NCI-H748 (cell line): Measurements from ENCODE around the gene PMS1.
"Not testable (repeated sequence)": the region's sequence is repeated elsewhere in the genome, so short reads cannot be mapped to it uniquely, and the experiment has no call there.

Experiments used
- DNase-seq: peaks from one replicate; lab custom pipeline; 2025; ENCODE audit not compliant: unreplicated experiment; lab: John Stamatoyannopoulos, UW

PMS1 gene

DNA sequence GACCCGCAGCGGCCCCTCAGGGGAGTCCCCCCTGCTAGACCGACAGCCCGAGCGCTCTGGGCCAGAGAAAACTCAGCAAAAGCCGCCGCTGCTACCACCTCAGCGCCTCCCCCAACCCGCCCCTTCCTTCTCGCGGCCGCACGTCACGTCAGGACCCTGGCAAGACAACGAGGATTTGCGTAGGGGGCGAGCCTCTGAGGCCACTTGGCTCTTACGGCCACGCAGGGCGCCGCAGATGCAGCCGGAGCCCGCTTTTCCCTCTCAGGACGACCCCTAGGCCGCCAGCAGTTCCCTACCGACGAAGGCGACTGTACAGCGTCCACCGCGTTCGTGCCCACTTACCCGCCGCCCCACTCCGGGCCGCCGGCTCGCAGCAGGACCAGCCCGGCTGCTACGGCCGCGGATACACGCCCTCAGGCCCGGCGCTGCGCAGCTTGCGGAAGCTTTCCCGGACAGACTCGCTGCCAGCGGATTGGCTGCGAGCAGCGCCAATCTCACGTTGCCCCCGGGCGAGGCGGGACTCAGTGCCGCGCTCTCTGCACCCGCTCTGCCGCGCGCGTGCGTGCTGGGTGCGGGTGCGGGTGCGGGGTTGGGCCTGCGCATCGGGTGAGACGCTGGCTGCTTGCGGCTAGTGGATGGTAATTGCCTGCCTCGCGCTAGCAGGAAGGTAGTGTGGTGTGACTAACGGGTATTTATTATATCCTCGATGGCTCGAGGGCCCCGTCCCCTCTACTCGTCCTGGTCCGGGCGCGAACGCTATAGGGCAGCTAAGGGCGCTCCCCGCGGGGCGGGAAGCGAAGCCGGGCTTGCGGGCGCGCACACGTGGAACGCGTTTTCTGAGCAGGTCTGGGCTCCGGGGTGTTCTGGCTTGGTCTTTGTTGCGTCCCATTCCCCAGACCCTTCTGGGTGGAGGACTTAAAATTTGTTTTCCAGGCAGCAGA is at the start of gene PMS1, which contains the start of gene ORMDL1:
TSS of gene PMS1 (plus strand) at position 524 of the 941 bp plus-strand sequence. CDS start 7,360 bp downstream, outside the sequence.
TSS of gene ORMDL1 (minus strand) at position 413 of the 941 bp plus-strand sequence. CDS start 1,744 bp downstream, outside the sequence.
- peak; percentile 99 for DNase-seq

DNA sequence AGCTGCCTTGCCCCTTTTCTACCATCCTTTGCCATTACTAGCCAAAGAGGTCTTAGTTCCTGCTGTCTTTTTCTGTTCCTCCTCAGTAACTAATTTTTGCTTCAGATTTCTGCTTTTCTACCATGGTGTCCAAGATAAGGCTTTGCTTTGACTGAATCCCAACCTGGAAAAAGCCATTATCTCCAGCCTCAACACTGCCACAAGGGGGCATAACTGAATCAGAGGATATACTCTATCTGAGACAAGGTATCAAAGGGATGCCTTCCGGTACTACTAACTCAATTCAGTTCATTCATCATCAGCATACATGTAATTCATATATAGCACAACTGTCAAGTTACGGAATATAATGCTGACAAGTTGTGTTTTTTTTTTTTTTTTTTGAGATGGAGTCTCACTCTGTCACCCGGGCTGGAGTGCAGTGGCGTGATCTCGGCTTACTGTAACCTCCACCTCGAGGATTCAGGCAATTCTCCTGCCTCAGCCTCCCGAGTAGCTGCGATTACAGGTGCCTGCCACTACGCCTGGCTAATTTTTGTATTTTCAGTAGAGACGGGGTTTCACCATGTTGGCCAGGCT is 33.1 kb upstream of the PMS1 start:
- peak; percentile 59 for DNase-seq

DNA sequence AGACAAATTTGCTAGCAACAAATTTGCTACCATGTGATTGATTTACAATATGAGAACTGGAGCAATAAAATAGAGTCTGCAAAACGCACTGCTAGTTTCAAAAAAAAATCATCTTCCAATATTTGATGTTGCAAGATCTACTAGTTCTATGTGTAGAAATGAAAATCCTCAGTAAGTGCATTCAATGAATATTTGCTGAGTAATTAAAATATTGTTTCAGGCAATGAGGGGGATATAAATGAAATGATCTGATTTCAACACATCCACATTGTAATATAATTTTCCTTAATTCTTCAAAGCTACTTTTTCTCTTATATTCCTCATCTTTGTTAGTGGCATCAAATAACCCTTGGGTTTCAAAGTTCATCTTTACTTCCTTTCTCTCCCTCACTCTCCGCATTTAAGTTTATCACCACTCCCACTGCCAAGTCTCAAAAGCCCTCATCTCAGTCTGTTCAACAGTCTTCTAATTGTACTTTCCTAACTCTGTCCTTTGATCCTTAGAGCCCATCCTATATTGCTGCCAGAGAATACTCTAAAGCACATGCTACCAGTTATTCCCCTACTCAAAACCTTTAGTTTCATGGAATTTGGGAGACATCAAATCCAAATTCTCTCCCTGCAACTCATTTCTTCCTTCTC is 27.8 kb upstream of the PMS1 start:
- no peak for DNase-seq

DNA sequence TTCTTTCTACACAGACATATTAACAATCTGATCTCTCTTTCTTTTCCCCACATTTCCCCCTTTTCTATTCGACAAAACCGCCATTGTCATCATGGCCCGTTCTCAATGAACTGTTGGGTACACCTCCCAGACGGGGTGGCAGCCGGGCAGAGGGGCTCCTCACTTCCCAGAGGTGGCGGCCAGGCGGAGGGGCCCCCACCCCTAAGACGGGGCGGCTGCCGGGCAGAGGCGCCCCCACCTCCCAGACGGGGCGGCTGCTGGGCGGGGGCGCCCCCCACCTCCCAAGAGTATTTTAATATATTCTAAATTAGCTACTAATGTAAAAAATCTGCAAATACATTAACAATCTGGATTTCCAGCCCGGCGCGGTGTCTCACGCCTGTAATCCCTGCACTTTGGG is 24.1 kb upstream of the PMS1 start:
- not testable (repeated sequence) for DNase-seq

DNA sequence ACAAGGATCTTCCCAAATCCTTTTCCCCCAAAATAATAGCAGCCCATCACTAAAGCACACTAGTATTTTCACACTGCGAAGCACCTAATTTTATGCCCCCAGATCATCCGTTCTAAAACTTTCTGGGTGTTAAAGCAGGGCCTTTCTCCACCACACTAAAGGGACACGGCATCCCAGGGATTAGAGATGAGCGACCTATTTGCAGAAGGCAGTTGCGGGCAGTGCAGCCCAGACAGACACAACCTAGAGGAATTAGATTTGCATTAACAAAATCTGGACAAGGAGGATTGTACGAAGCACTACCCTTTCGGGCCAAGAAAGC is 22.1 kb upstream of the PMS1 start:
- no peak for DNase-seq

DNA sequence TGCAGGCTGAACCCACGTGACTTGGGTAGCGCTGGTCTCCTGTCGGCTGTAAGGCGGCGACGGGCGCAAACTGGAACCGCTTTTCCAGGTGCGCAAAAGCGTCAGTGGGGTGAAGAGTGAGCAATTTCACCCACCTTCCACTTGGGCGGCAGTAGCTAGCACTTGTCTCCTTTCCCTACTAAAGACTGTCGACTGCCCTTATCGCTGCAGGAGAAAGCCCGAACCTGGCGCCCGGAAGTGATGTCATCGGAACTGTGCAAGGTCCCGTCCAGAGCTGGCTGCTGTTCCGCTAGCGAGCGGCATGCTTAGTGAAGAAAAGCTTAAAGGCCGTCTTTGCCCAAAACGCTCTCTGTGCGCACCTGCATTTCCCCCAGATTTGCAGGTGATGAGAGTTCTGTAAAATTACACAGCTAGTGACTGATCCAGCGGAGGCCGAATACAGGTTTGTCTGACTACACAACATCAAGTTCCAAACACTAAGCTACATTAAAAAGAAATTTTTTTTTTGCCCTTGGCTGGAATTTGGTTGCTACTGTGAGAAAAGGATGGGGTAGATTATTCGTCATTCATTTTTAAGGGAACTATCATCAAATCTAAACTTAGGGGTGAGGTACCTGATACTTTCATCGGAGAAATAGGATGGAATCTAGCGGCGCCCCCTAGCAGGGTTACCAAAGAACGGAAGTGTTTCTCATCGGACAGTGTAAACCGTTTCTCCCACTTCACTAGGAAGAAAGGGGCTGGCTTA is 21.5 kb upstream of the PMS1 start, which contains the start of gene OSGEPL1:
TSS of gene OSGEPL1 (minus strand) at position 242 of the 748 bp plus-strand sequence. CDS start 1,152 bp downstream, outside the sequence.
- peak; percentile 99 for DNase-seq

DNA sequence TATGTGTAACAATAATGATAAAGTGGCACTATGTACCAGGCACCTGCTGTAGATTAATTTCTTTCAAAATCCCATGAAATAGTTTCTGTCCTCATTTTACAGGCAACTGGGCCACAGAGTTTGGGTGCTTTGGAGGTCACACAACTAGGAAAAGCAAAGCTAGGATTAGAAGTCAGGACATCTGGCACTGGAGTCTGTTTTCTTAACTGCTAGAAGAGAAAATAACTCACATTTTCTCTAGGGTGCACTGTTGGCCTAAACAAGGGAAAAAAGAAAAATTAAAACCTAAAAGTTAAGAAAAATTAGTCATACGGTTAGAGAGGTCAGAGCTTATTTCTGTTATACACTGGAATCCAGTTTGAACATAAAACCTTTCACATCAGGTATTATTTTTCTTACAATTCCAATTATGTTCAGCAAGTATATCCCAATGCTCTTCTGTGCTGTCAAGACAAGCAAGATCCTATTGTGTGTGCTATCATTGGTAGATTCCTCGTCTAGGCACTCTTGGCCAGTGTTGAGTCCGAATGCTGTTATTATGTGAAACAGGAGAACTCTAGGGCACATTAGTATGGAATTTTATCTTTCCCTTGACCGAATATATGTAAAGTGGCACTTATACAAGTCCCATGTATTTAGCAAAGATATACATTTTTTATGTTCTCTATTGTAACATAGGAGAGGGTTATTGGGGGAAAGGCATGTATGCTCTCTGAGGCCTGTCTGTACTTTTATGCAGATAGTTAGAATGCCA is 20.2 kb upstream of the PMS1 start:
- peak; percentile 6 for DNase-seq

DNA sequence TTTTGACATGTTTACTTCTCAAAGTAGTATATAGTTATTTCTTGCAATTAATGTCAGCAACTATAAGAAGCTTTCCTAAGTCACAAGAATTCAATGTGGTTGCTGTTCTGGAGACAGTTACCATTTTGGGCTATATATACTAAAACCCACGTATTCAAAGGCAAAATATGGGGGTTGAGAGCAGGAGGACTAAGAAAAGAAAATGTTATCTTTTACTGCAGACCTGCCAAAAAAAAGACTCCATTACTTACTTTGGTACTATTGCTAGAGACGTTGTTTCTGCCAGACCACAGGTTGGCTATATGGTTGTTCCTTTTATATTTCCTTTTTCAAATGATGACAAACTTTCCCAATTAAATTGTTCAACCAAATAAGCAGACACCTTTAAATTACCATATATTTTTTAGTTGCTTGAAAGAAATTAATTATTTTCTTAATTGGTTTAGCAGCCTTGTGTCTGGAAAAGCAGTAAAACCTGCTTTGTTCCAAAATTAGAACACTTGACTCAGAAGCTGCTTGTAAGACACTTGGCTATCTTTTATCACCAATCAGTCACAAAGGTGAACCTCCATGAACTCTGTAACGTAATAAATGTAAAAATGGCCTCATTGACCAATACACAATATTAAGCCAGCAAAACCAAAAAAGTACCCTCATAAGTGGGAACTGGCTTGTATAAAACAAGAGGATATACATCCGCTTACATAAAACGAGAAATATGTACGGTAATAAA is 13.5 kb upstream of the PMS1 start:
- no peak for DNase-seq

DNA sequence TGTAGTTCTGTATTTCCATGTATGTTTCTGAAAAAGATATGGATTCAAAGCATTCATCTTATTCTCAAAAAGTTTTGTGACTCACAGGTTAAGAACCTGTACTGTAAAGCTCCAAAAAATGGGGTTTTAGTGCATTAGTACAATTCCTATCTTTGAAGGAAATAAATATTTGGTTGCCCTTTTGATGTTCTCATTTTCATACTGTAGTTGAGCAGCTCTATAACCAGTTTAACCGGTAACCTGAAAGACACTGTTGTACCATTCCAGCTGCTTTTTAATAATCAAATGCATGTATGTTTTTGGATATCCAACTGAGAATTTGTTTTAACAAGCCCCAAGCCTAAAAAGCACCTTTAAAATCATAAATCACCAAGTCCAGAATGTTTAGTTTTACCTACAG is 12.0 kb upstream of the PMS1 start:
- DNase-seq: no peak

DNA sequence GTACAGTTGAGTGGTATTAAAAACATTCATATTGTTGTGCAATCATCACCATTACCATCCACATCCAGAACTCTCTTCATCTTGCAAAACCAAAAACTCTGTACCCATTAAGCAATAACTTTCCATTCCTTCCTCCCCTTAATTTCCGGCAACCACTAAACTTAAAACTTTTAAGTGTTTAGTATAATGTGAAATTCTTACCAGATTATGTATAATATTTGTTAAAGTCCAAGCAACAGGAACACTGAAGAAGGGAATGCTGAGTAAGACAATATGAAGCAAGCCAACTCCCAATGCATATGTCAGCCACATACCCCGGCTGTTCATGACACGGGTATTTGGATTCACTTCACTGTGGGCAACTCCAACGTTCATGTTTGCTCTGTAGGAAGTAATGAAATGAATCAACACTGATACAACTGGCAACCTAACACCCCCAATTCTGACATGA is 2.0 kb upstream of the PMS1 start:
- DNase-seq: no peak

DNA sequence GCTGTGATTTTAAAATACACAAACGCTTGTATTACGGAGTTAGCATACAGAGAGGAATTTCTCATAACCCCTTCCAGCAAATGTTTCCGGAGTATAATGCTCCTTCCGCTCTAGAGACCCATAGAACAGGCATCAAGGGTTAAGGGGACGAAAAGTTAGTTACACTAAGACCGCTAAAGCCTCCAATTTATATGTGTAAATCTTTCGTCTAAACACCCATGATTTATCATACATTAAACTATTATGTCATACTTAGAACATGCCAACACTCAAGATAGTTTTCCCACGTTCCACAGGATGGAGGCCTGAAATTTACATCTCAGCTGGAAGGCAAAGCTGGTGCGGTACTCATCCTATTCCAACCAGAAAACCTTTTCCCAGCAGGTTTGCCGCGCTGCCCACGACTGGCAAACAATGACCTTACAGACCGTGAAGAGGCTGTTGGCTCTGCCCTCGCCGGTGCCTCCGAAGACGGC is 761 bp upstream of the PMS1 start:
- DNase-seq: peak; percentile 81

DNA sequence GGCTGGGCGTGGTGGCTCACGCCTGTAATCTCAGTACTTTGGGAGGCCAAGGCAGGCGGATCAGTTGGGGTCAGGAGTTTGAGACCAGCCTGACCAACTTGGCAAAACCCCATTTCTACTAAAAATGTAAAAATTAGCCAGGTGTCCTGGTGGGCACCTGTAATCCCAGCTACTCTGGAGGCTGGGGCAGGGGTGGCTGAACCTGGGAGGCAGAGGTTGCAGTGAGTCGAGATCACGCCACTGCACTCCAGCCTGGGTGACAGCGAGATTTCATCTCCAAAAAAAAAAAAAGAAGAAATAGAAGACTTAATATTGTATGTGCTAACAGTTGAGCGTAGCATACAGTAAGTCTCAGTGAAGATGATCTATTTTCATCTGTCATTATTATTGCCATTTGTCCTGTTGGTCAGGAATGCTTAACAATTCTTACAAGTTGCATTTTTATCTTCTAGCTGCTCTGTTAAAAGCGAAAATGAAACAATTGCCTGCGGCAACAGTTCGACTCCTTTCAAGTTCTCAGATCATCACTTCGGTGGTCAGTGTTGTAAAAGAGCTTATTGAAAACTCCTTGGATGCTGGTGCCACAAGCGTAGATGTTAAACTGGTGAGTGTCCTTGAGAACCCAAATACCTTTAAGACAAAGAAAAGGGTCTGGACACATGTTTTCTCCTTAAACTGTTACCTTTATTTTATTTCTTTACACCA is 7.2 kb downstream of the PMS1 start:
- no peak for DNase-seq

DNA sequence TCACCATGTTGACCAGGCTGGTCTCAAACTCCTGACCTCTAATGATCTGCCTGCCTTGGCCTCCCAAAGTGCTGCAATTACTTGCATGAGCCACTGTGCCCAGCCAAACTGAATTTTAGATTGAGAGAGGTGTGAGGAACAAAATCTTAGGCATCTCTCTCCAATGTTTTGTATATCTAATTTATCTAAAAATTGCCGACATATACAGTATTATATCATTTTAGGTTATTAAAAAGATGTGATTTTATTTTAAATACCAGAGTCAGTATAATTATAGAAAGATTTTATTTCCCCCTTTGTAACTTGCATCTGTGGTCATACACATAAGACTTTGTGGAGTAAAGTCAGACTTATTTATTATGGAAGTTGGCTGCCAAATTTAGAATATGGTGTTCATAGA is 10.1 kb downstream of the PMS1 start:
- DNase-seq: no peak

DNA sequence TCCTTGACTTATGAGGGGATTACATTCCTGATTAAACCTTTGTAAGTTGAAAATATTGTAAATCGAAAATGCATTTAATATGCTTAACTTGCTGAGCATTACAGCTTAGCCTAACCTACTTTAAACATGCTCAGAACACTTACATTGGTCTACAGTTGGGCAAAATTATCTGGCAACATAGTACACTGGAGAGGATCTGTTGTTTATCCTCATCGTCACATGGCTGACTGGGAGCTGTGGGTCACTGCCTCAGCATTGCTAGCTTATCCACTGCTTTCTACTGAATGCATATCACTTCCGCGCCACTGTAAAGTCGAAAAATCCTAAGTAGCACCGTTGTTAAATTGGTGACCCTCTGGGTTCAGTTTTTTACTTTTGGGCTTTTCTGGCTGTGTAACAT is 13.7 kb downstream of the PMS1 start:
- DNase-seq: no peak

DNA sequence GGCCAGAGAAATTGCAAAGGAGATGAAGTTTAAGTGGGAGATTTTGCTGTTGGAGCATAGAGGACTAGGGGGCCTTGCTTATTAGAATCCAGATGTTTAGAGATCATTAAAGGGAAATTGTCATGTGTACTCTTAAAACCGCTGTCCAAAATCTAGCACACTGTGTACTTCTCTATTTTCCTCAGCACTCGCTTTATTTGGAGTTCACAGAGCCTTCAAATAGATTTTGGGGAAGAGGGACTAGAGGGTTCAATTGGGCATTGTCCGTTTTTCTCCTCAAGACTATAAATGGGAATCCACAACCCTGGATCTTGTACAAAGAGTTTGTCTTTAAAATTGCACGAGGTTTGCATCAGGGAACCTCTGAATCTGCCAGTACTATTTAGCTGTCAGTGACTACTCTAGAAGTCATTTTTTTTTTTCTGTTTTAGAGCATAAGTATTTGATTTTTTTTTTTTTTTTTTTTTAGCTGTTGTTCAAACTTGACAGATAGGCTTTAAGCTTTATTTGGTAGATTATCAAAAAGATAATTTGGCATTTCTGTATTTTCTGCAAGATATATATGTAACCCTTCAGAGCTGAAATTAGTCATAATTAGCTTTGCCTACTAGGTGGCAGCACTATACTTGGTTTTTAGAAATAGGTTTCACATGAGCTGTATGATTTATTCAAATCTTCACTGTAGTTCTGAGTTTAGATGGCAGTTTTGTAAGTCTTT is 14.2 kb downstream of the PMS1 start:
- peak; percentile 39 for DNase-seq

DNA sequence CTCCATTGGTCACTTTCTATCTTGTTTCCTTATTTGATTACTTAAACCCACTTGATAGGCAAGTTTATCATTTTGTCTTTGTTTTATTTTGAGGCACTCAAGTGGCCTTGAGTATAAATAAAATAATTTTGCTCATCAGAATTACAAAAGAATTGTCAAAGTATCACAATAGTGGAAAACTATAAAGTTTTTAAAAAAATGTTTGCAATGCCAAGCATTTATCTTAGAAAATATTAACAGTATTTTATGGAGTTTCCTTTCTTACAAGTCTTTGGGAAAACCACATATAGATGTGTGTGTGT is 14.7 kb downstream of the PMS1 start:
- DNase-seq: no peak

DNA sequence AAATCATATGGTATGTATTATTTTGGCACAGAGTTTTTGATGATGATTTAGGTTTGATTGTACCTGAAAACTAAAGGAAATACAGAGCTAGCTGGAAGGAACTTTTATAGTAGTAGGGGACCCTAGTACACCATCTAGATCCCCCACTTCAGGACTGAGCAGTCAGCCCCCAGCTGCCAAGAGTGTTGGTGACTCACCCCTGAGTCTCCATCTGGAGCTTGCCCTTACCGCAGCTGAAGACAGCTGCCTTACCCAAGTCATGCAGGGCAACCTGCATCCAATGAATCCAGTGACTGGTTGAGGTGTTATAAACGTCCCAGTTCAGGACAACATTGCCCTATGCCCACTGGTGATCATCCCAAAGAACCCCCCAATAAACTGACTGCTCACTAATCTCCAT is 15.3 kb downstream of the PMS1 start:
- no peak for DNase-seq

DNA sequence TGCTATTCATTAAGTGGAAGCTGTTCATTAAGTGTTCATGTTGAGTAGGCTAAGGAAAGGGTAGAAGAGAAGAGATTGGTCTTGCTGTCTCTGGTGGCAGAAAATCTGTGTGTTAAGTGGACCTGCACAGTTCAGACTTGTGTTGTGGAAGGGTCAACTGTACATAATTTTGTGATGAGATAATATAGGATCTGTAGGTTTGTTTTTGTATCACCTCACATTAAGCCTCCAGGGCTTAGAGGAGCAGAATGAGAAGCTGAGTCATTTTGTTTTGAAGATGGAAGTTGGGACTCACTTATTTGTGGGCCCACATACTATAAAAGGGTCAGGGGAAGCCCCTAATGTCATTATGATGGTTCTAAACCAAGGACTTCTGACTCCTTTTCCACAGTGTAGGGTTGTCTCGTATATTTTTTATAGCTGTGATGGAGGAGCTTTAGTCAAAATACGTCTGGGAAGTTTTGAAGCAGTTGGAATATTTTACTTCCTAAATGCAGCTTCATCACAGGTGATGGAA is 18.2 kb downstream of the PMS1 start:
- no peak for DNase-seq
